Measurements from ENCODE around the gene ZNF469.

Gene ZNF469

DNA sequence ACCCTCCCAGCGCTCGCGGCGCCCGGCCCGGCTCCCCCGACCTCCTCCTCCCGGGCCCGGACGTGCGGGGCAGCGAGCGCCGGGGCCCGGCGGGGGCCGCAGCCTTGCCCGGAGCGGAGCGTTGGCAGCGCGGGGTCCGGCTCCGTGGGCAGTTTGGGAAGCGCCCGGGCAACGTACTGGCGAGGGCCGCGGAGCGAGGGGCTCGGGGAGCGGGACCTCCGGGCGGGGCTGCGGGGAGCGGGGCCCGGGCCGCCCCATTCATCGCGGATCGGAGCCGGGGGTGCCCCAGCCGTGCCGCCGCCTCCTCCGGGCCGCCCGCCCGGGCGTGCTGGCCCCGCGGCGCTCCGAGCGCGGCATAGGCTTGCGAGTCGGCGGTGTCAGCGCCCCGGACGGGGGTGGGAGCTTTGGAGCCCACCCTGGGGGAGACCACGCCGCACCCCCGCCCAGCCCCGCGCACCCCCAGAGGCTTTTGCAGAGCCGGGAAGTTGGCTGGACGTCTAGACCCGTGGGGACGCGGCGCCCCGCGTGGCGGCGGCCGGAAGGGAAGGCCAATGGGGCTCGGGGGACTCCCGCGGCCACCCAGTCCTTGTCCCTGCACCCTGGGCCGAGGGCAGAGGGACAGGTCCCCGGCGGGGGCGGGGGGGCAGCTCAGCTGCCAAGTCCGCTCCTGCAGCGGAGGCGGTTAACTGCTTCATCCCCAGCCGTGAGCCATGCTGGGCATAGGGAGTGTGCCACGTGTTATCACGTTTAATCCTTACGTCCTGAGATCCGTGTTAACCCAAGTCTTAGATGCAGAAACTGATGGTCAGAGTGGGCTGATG, 852 bp downstream of the ZNF469 start:
- no peak for TF ChIP-seq Cebpa-rat (IDR thresholded peaks at IDR 0.05)
- peaks cover 64% of the 10 kb centered on the region for H3K27me3 ChIP-seq
- no peaks in the 10 kb centered on the region for H3K36me3 ChIP-seq
- no peak overlapping the region for H3K9ac ChIP-seq
- peak overlapping the region; percentile 71 for H3K4me2 ChIP-seq
- no peak overlapping the region for H3K27ac ChIP-seq
- H3K9me3 ChIP-seq = no peaks in the 10 kb centered on the region
- H3K4me1 ChIP-seq = peaks cover 27% of the 10 kb centered on the region
- peaks cover 35% of the 10 kb centered on the region for H4K20me1 ChIP-seq
- H3K4me3 ChIP-seq = peak overlapping the region; percentile 57

DNA sequence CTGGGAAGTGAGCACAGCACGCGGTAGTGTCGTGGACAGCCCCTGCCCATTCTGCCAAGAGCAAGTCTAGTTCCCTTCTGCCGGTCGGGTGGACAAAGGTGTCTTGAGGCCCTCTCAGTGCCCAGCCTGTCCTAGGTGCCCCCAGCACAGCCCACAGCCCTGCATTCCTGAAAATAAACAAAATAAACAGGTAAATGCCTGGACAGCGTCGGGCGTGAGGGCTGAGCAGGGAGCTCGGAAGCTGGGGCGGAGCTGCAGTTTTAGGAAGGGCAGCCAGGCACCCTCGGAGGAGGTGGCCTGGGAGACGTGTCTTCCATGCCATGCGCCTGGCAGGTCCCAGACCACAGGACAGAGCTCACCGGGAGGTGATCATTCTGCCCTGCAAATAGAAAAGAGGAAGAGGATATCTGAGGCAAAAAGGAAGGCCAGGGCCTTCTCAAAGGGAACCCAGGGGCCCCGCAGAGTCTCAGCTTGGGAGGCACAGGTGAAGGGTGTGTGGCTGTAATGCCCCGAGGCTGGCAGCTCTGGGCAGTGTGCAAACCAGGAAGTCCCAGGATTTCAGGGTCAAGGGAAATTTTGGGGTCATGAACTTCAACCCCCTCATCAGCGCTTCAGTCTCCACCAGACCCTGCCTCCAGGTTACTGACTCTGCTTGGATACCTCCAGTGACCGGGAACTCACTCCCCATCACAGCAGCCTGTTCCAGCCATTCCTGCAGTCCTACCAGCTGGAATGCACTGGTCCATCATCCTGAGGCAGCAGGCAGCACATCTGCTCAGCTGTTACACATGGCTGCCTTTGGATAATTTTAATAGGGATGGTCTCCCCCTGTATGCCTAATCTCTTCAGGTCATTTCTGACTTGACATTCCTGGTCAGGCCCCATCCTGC, 1.7 kb downstream of the ZNF469 start:
- Histone ChIP-seq H3K4me2 (peak overlapping the region; percentile 71; the same call in 1 of the 2 replicates), H3K9me3 (no peaks in the 10 kb centered on the region), H3K27ac (no peak overlapping the region), H3K4me3 (no peak overlapping the region), H3K4me1 (peaks cover 26% of the 10 kb centered on the region), H3K36me3 (no peaks in the 10 kb centered on the region), H3K27me3 (peaks cover 73% of the 10 kb centered on the region), H4K20me1 (peaks cover 35% of the 10 kb centered on the region), H3K9ac (no peak overlapping the region)
- no peak for TF ChIP-seq Cebpa-rat (IDR thresholded peaks at IDR 0.05)

DNA sequence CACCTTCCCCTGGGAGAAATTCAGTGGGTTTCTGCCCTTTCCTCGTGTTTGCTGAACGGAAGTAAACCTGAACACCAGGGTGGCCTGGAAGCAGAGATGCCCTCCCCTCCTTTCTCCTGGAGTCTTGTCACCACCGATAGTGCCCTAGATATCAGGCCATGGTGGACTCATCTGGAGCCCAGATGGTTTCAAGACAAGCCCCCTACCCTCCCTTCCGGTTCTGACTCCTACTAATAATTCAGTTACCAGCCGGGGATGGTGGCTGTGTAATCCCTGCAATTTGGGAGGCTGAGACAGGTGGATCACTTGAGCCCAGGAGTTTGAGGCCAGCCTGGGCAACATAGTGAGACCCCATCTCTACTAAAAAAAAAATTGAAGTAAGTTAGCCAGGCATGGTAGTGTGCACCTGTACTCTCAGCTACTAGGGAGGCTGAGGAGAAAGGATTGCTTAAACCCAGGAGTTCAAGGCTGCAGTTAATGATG, 2.4 kb downstream of the ZNF469 start:
- H3K27me3 ChIP-seq = peaks cover 80% of the 10 kb centered on the region
- no peak overlapping the region for H3K9ac ChIP-seq
- peaks cover 32% of the 10 kb centered on the region for H3K4me1 ChIP-seq

DNA sequence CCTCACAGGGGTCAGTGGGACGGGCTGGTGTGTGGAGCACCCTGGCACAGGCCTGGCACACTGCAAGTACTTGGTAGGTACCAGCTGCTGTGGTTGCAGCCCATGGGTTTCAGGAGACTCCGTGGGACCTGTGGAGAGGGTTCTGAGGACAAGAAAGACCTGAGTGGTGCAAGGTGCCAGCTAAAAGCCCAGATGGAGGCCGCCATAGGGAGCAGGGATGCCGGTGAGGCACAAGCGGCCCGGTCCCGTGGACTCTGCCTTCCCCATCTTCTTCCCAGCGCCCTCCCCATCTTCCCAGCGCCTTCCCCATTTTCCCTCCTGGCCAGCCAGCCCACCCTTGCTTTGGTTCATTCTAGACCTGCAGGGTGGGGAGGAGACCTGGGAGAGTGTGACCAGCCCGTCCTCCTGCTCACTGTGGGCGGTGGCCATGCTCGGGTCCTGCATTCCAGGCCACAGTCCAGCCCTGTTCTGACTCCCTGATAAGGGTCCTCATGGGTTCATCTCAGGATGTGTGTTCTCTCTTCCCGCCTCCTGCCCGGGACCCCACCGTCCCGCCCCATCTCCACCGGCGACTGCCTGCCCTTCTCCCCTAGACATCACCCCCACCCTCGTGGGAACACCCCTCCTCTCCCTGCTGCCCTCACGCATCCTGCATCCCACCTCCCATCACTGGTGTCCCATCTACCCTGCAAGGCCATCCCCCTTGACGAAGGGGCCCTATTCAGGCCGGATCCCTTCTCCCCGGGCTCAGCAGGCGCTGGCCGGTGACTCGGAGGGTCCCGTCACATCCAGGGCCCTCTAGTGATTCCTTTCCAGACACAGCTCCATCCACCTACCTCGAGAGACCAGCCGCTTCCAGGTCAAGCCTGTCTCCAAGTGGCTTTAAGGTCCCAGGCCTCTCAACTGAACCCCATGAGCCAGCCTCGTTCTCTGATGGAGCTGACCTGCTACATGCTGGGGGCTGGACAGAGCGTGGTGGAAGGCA, 3.4 kb downstream of the ZNF469 start:
- TF ChIP-seq Cebpa-rat (IDR thresholded peaks at IDR 0.05) = no peak
- Histone ChIP-seq H3K4me2 (no peak overlapping the region), H3K27ac (no peak overlapping the region), H3K4me1 (peaks cover 34% of the 10 kb centered on the region), H3K4me3 (no peak overlapping the region), H4K20me1 (peaks cover 35% of the 10 kb centered on the region), H3K27me3 (peaks cover 87% of the 10 kb centered on the region), H3K9ac (no peak overlapping the region), H3K9me3 (no peaks in the 10 kb centered on the region), H3K36me3 (no peaks in the 10 kb centered on the region)

More for the DNA sequence above, 2.4 kb downstream of the ZNF469 start:
- no peaks in the 10 kb centered on the region for H3K36me3 ChIP-seq
- TF ChIP-seq Cebpa-rat (IDR thresholded peaks at IDR 0.05) = no peak
- H3K9me3 ChIP-seq = no peaks in the 10 kb centered on the region
- H4K20me1 ChIP-seq = peaks cover 35% of the 10 kb centered on the region
- no peak overlapping the region for H3K4me2 ChIP-seq
- no peak overlapping the region for H3K4me3 ChIP-seq
- no peak overlapping the region for H3K27ac ChIP-seq

DNA sequence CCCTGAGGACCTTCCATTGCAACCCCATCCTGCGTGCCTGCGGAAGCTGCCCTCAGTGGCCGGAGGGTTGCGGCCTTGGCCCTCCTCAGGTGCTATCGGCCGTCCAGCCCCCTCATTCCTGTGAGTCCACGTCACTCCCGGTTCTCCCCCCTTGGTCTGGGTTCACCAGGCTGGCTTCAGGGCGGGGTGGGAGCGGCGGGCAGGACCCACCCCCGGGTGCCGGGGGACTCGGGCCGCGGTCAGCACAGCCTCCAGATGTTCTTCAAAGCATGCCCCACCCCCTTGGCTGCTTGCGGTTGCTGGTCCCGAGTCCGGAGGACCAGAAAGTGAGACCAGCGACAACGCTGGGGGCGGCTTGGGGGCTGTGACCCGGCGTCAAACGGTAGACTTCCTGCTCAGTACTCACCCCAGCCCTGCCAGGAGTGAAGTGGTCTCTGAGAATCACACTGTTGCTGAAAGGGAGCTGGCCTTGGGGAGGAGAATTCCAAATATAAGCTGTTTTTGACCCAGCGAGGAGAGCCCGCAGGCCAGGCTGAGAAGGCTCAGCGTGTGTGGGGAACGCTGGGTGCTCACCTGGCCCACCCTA, 4.5 kb downstream of the ZNF469 start:
- Histone ChIP-seq H3K4me3 (no peak overlapping the region), H3K27ac (no peak overlapping the region), H3K36me3 (no peaks in the 10 kb centered on the region), H3K4me2 (no peak overlapping the region), H3K4me1 (peaks cover 35% of the 10 kb centered on the region), H4K20me1 (peaks cover 26% of the 10 kb centered on the region), H3K27me3 (peaks cover 84% of the 10 kb centered on the region), H3K9me3 (no peaks in the 10 kb centered on the region), H3K9ac (no peak overlapping the region)
- TF ChIP-seq Cebpa-rat (IDR thresholded peaks at IDR 0.05) = no peak

DNA sequence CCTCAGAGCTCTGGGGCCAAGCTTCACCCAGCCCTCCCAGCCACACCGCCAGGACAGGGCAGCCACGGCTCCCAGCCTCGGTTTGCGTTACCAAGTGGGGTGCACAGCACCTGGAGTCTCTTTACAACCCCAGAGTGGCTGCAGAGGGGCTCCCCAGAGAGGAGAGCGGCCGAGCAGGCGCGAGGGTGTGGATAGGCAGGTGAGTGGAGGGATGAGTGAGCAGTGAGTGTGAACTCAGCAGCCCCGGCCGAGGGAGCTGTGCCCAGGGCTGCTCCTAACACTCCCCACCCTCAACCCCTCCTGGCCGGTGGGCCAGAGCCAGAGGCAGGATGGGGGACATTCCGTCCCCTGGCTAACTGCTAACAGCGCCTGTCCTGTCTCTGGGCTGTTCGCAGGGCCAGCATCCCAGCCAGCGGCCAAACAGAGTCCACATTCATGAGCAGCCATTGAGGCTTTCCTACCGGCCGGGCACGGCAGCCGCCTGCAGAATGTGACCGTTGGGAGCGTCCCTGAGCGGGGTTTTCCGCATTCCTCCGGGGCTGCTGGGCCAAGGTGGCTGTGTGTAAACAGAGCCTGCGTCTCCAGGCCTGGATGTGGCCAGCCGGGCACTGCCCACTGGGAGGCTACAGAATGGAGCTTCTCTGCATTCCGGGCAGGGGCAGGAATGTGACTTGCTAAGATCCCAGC, 5.3 kb downstream of the ZNF469 start:
- no peak overlapping the region for H3K27ac ChIP-seq
- H3K4me2 ChIP-seq = no peak overlapping the region
- peaks cover 18% of the 10 kb centered on the region for H4K20me1 ChIP-seq
- peaks cover 84% of the 10 kb centered on the region for H3K27me3 ChIP-seq
- peaks cover 36% of the 10 kb centered on the region for H3K4me1 ChIP-seq
- H3K36me3 ChIP-seq = no peaks in the 10 kb centered on the region
- TF ChIP-seq Cebpa-rat (IDR thresholded peaks at IDR 0.05) = no peak
- H3K9ac ChIP-seq = no peak overlapping the region
- H3K9me3 ChIP-seq = no peaks in the 10 kb centered on the region
- H3K4me3 ChIP-seq = no peak overlapping the region

DNA sequence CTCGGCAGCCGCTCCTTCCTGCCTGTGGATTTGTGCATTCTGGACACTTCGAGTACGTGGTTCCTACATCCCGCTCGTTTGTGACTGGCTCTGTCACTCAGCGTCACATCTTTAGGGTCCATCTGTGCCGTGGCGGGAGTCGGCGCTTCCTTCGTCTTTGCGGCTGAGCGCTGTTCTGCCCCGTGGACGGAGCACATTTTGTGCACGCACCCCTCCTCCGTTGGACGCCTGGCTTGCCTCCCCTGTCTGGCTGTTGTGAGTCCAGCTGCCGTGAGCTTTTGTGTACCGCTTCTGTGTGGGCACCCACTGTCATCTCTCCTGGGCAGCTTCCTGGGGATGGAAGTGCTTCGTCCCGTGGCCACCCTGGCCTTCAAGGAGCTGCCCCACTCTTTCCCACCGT, 6.4 kb downstream of the ZNF469 start:
- Histone ChIP-seq H3K9me3 (no peaks in the 10 kb centered on the region), H3K27me3 (peaks cover 84% of the 10 kb centered on the region), H3K4me2 (no peak overlapping the region), H3K9ac (no peak overlapping the region), H3K4me1 (peaks cover 27% of the 10 kb centered on the region), H3K4me3 (no peak overlapping the region), H3K36me3 (no peaks in the 10 kb centered on the region), H4K20me1 (peaks cover 7% of the 10 kb centered on the region; the same call in 1 of the 2 replicates), H3K27ac (no peak overlapping the region)
- no peak for TF ChIP-seq Cebpa-rat (IDR thresholded peaks at IDR 0.05)

DNA sequence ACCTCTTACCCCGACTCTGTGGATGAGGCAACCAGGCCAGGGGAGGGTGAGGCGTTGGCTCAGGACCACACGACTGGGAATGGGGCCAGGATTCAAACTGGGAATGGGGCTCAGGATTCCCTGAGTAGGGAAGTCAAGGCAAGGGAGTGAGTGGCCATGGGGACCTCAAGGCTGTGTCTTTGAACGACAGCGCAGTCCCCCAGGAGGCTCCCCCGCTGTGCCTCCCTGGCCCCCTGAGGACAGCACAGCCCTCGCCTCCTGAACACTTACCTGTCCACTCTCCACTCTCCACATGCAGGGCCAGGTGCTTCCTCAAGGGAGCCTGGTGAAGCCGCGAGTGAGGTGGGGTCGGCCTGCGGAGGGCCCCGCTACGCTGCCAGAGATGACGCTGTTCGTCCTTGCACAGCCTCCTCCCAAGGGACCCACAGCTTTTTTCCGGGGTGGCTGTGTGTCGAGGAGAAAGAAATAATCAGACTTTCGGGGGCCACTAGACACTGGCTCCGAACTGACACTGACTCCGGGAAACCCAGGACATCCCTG, 6.9 kb downstream of the ZNF469 start:
- H4K20me1 ChIP-seq = peaks cover 2% of the 10 kb centered on the region; the same call in 1 of the 2 replicates
- H3K4me2 ChIP-seq = peak overlapping the region; percentile 27

More for the DNA sequence above, 6.9 kb downstream of the ZNF469 start:
- Histone ChIP-seq H3K36me3 (no peaks in the 10 kb centered on the region), H3K4me3 (no peak overlapping the region), H3K9me3 (no peaks in the 10 kb centered on the region), H3K27ac (no peak overlapping the region), H3K27me3 (peaks cover 84% of the 10 kb centered on the region), H3K4me1 (peaks cover 22% of the 10 kb centered on the region), H3K9ac (no peak overlapping the region)
- TF ChIP-seq Cebpa-rat (IDR thresholded peaks at IDR 0.05) = no peak

All from BLaER1 (cell line).